KMS-11 (cell line): ENCODE results near the gene NECAB2.
A peak's percentile ranks its signal among the peaks of the same experiment; 100 is the strongest.

ENCODE experiments used
- H2AFZ ChIP-seq: fragments of 200-600 bp; sonication (generic); 2 replicates; pipeline ENCODE4 v1.6.1; 2016; ENCODE audit warnings: antibody characterized with exemption, mixed run types, low read depth
- H3K27ac ChIP-seq: fragments of 200-600 bp; sonication (generic); 2 replicates; pipeline ENCODE4 v1.6.1; 2016; ENCODE audit warnings: mild to moderate bottlenecking, mixed run types
- H3K27me3 ChIP-seq: fragments of 200-600 bp; sonication (generic); 2 replicates; pipeline ENCODE4 v1.6.1; 2017; ENCODE audit warnings: mild to moderate bottlenecking, low read depth, mixed run types, moderate library complexity; ENCODE audit not compliant: insufficient read depth
- H3K36me3 ChIP-seq: fragments of 200-600 bp; sonication (generic); 2 replicates; pipeline ENCODE4 v1.6.1; 2017; ENCODE audit warnings: mild to moderate bottlenecking, mixed run types; ENCODE audit not compliant: insufficient read depth
- H3K4me1 ChIP-seq: fragments of 200-600 bp; sonication (generic); 2 replicates; pipeline ENCODE4 v1.6.1; 2016; ENCODE audit warnings: mild to moderate bottlenecking, low read depth, mixed run types; ENCODE audit not compliant: poor library complexity, severe bottlenecking
- H3K4me2 ChIP-seq: fragments of 200-600 bp; sonication (generic); 2 replicates; pipeline ENCODE4 v1.7.0; 2016; ENCODE audit warnings: mild to moderate bottlenecking, mixed run types
- H3K4me3 ChIP-seq: fragments of 200-600 bp; sonication (generic); IDR thresholded peaks from 2 replicates; pipeline ENCODE4 v1.6.1; 2017; ENCODE audit warnings: low read depth, low read length, mixed read lengths; ENCODE audit not compliant: insufficient read depth
- H3K79me2 ChIP-seq: fragments of 200-600 bp; sonication (generic); 2 replicates; pipeline ENCODE4 v1.6.1; 2016; ENCODE audit warnings: low read depth, mixed run types; ENCODE audit not compliant: insufficient read depth
- H3K9ac ChIP-seq: fragments of 200-600 bp; sonication (generic); 2 replicates; pipeline ENCODE4 v1.6.1; 2016; ENCODE audit warnings: mild to moderate bottlenecking, mixed run types
- H4K20me1 ChIP-seq: fragments of 200-600 bp; sonication (generic); 2 replicates; pipeline ENCODE4 v1.6.1; 2016; ENCODE audit warnings: mild to moderate bottlenecking, mixed run types; ENCODE audit not compliant: insufficient read depth
- CTCF ChIP-seq: fragments of 200-600 bp; sonication (generic); conservative IDR thresholded peaks from 2 replicates; pipeline ENCODE4 v1.6.1; 2017; ENCODE audit warnings: low read depth, mild to moderate bottlenecking, antibody characterized with exemption, low read length, moderate library complexity, mixed read lengths

NECAB2 gene

GRCh38 chr16:83954577-83955016 is 13.4 kb upstream of the NECAB2 start:
- no peaks in the 10 kb centered on the region for H3K27me3 ChIP-seq
- peak overlapping the region; percentile 89 for H3K4me2 ChIP-seq
- peak overlapping the region; percentile 93; the same call in 1 of the 2 replicates for H2AFZ ChIP-seq
- no peaks in the 10 kb centered on the region for H3K79me2 ChIP-seq
- H3K27ac ChIP-seq: 0 out of 2 replicates have a peak overlapping the region, but pooled peaks have one; percentile 13
- peak overlapping the region; percentile 3; the same call in 1 of the 2 replicates for H3K9ac ChIP-seq
- peaks cover 16% of the 10 kb centered on the region for H3K4me1 ChIP-seq
- H3K36me3 ChIP-seq: no peaks in the 10 kb centered on the region
- no peak for TF ChIP-seq CTCF
- no peak overlapping the region for H3K4me3 ChIP-seq
- H4K20me1 ChIP-seq: no peaks in the 10 kb centered on the region

GRCh38 chr16:83955218-83956130 is 12.6 kb upstream of the NECAB2 start:
- Histone ChIP-seq H3K9ac (no peak overlapping the region), H4K20me1 (no peaks in the 10 kb centered on the region), H3K36me3 (no peaks in the 10 kb centered on the region), H3K4me2 (no peak overlapping the region), H3K4me1 (peaks cover 16% of the 10 kb centered on the region), H2AFZ (no peak overlapping the region), H3K27ac (no peak overlapping the region), H3K27me3 (no peaks in the 10 kb centered on the region), H3K79me2 (no peaks in the 10 kb centered on the region), H3K4me3 (no peak overlapping the region)
- no peak for TF ChIP-seq CTCF

GRCh38 chr16:83956336-83957289 is 11.4 kb upstream of the NECAB2 start:
- H4K20me1 ChIP-seq: no peaks in the 10 kb centered on the region
- H2AFZ ChIP-seq: no peak overlapping the region
- no peak overlapping the region for H3K4me3 ChIP-seq
- no peak overlapping the region for H3K9ac ChIP-seq
- peaks cover 16% of the 10 kb centered on the region for H3K4me1 ChIP-seq
- H3K27ac ChIP-seq: no peak overlapping the region
- no peaks in the 10 kb centered on the region for H3K27me3 ChIP-seq
- H3K4me2 ChIP-seq: no peak overlapping the region
- peak; percentile 94 for TF ChIP-seq CTCF
- no peaks in the 10 kb centered on the region for H3K79me2 ChIP-seq
- no peaks in the 10 kb centered on the region for H3K36me3 ChIP-seq

GRCh38 chr16:83957296-83957855 is 10.7 kb upstream of the NECAB2 start:
- Histone ChIP-seq H3K9ac (no peak overlapping the region), H3K4me1 (peaks cover 14% of the 10 kb centered on the region), H4K20me1 (no peaks in the 10 kb centered on the region), H3K27ac (no peak overlapping the region), H3K79me2 (no peaks in the 10 kb centered on the region), H3K36me3 (no peaks in the 10 kb centered on the region), H3K27me3 (no peaks in the 10 kb centered on the region), H3K4me3 (no peak overlapping the region), H3K4me2 (no peak overlapping the region), H2AFZ (no peak overlapping the region)
- no peak for TF ChIP-seq CTCF
